ENCODE results near the gene DKK3. TPM values are rescaled to one million over a fixed set of nuclear protein-coding genes. Genes with fewer than 3 reads are reported as not detected.

Gene DKK3
- total RNA-seq, 1 donor from 2014 or later = 204 TPM

DNA sequence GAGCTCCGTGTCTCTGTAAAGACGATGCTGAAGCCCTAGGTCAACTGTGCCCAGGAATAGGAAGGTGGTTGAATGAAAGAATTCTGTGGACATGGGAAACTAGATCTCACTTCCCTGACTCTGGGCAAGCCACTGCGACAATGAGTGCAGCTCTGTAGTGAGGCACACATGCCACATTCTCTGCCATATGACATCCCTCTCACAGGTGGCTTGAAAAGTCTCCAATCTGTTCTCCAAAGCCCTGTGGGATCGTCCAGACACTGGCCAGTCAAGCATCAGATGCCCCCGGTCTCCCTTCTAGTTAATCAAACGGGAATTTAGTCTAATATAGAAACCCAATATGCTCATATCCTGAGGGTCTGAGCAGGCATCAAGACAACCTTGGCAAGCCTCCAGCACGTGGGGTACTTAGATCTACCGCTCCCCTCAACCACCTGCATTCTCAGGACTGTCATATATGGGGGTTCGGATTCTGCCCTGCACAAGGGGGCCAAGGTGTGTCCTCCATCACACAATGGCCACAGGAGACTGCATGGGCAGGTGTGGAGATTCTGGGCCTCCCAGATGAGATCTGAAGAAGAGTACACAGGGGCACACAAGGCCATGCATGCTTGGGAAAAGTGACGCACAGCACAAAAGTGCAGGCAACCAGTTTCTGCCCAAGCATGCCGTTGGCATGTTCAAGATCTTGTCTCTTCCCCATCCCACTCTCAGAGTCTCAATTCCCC, 11.9 kb downstream of the DKK3 start:
- TF ChIP-seq, protein P1, sequence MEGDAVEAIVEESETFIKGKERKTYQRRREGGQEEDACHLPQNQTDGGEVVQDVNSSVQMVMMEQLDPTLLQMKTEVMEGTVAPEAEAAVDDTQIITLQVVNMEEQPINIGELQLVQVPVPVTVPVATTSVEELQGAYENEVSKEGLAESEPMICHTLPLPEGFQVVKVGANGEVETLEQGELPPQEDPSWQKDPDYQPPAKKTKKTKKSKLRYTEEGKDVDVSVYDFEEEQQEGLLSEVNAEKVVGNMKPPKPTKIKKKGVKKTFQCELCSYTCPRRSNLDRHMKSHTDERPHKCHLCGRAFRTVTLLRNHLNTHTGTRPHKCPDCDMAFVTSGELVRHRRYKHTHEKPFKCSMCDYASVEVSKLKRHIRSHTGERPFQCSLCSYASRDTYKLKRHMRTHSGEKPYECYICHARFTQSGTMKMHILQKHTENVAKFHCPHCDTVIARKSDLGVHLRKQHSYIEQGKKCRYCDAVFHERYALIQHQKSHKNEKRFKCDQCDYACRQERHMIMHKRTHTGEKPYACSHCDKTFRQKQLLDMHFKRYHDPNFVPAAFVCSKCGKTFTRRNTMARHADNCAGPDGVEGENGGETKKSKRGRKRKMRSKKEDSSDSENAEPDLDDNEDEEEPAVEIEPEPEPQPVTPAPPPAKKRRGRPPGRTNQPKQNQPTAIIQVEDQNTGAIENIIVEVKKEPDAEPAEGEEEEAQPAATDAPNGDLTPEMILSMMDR (IDR thresholded peaks at IDR 0.05; ENCODE audit: insufficient read depth, low read length, poor library complexity, severe bottlenecking) = no peak
- H3K4me3 ChIP-seq (ENCODE audit: low read depth, low read length) = no peak overlapping the region
- no peak for DNase-seq (ENCODE audit: low read depth)
- peaks cover 2% of the 10 kb centered on the region for H3K36me3 ChIP-seq (ENCODE audit: control insufficient read depth, insufficient read depth, low read length)
- H3K27me3 ChIP-seq (ENCODE audit: control insufficient read depth, insufficient read depth, low read length) = no peaks in the 10 kb centered on the region

DNA sequence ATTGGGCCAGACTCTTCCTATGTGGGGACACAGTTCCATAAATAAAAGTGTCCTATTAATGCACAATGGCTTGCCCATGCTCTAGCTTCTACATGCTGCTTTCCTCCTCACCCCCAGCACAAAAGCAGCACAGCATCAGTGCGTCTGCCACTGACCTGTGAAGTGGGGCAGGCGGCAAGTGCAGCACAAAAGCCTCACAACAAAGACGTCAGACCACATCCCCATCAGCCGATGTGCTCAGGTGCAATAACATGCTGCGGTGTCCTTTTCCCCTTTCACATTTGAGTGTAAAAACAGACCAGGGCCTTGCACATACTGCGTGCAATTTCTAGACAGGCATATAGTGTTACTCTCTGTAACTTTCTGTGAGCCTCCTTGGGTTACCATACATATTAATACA, 12.8 kb downstream of the DKK3 start:
- no peak for DNase-seq (ENCODE audit: low read depth)
- Histone ChIP-seq H3K36me3 (ENCODE audit: control insufficient read depth, insufficient read depth, low read length) (peaks cover 2% of the 10 kb centered on the region), H3K4me3 (ENCODE audit: low read depth, low read length) (no peak overlapping the region), H3K27me3 (ENCODE audit: control insufficient read depth, insufficient read depth, low read length) (no peaks in the 10 kb centered on the region)
- TF ChIP-seq, protein P1 (IDR thresholded peaks at IDR 0.05; ENCODE audit: insufficient read depth, low read length, poor library complexity, severe bottlenecking) = no peak

DNA sequence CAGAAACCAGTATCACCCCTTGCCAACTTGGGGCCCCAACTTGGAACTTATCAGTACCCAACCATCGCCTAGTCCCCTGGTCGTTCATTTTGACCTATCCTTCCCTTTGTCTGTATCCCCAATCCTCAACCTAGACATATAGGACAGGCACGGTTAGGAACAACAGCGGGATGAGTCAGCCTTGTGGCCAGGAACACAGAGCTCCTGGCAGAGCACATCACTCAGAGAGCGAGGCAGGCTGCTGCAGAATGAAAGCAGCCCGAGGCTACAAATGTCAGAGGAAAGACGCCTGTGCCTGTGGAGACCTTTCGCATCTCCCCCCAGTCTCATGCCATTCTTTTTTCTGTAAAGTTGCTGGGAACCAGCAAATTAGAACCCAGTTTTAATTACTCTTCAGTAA, 14.6 kb downstream of the DKK3 start:
- TF ChIP-seq, protein P1 (IDR thresholded peaks at IDR 0.05; ENCODE audit: insufficient read depth, low read length, poor library complexity, severe bottlenecking) = no peak
- Histone ChIP-seq H3K27me3 (ENCODE audit: control insufficient read depth, insufficient read depth, low read length) (no peaks in the 10 kb centered on the region), H3K4me3 (ENCODE audit: low read depth, low read length) (no peak overlapping the region), H3K36me3 (ENCODE audit: control insufficient read depth, insufficient read depth, low read length) (peaks cover 2% of the 10 kb centered on the region)
- peak; percentile 61 for DNase-seq (ENCODE audit: low read depth)

DNA sequence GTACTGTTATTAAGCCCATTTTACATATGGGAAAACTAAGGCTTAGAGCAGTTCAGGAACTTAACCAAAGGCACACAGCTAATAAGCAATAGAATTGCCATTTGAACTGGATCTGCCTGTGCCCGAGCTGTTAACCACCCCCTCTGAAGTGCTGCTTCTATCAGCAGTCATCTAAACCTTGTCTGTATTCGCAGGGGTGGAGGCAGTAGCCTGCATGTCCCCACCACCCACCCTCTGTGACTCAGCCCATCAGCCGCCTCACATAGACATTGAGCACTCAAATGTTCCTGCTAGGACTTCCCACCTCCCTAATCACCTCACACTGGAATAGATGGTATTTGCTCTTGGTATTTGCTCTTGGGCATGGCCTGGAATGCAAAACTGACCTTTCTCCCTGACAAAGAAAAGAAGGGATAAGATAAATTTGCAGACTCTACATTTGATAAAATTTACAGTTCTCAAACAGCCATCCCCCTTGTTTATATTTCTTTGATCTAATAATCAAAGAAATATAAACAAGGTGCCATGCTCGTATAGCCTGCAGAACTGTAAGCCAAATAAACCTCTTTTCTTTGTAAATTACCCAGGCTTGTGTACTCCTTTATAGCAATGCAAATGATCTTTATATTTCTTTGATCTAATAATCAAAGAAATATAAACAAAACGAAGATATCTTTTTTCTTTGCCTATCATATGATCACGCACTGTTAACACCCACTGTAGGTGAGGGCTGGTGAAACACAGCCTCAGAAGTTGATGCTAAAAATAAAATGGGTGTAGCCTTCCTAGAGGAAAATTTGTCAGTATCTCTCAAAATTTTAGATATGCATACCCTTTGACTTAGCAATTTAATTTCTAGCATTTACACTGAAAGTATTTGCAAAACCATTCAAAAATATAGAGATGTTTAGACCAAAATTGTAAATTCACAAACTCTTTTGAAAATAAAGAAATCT, 15.9 kb downstream of the DKK3 start:
- H3K27me3 ChIP-seq (ENCODE audit: control insufficient read depth, insufficient read depth, low read length) = no peaks in the 10 kb centered on the region
- DNase-seq (ENCODE audit: low read depth) = no peak
- TF ChIP-seq, protein P1 (IDR thresholded peaks at IDR 0.05; ENCODE audit: insufficient read depth, low read length, poor library complexity, severe bottlenecking) = no peak
- H3K36me3 ChIP-seq (ENCODE audit: control insufficient read depth, insufficient read depth, low read length) = peaks cover 2% of the 10 kb centered on the region
- no peak overlapping the region for H3K4me3 ChIP-seq (ENCODE audit: low read depth, low read length)

DNA sequence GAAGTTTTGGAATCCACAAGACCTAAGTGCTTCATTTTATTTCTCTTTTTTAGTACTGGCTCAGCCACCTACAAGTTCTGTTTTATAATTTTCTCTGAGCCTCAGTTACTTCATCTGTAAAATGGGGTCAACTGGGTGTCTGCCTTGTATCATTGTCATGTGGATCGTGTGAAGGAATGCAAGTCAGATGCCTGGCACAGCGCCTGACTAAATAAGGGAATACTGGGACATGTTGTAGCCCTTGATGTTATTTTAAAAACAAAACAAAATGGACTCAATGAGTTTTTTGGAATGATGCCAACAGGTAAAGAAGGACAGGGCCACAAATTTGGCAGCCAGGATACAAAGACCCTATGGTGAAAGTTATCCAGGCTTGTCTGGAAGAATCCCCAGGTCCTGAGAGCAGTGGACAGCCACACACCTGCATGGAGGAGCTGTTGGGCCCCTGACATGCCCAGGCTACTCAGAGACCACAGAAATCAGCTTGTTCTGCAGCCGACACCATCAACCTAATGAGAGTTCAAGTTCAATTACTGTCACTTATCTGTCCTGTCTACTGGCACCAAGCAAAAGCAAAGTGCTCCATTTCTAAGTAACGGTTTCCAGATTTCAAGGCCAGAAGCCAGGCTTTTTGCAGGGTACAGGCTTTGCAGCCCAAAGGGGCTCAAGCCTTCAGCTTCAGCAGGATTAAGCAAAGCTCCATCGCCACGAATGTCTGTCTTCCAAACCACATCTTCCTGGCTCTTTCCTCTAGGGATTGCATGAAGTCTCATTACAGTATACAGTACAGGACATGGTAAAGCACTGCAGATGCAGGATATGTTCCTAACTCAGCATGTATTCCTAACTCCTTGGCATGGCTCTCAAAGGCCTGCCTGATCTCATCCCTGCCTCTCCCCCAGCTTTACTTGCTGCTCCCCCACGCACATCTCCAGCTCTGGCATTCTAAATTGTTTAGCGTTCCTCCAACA, 18.4 kb downstream of the DKK3 start:
- Histone ChIP-seq H3K36me3 (ENCODE audit: control insufficient read depth, insufficient read depth, low read length) (no peaks in the 10 kb centered on the region), H3K27me3 (ENCODE audit: control insufficient read depth, insufficient read depth, low read length) (no peaks in the 10 kb centered on the region), H3K4me3 (ENCODE audit: low read depth, low read length) (no peak overlapping the region)
- TF ChIP-seq, protein P1 (IDR thresholded peaks at IDR 0.05; ENCODE audit: insufficient read depth, low read length, poor library complexity, severe bottlenecking) = no peak
- no peak for DNase-seq (ENCODE audit: low read depth)
